Ascending aorta (tissue), 2 donors: ENCODE data around the gene RSPH6A. TPM values are rescaled to one million over a fixed set of nuclear protein-coding genes. Genes with fewer than 3 reads are reported as not detected.

Experiments
- DNase-seq, 2 donors: peaks; one replicate each; pipeline ENCODE4 v3.0.0-alpha.2; 2019; ENCODE audit warnings: low spot score in 2 of 2
- H3K27ac ChIP-seq, 2 donors: fragments of 200-600 bp; sonication (generic); one replicate each; pipeline ENCODE4 v1.5.1; 2016 to 2017; ENCODE audit warnings: mild to moderate bottlenecking in 1 of 2
- H3K27me3 ChIP-seq: fragments of 200-600 bp; sonication (generic); one replicate; pipeline ENCODE4 v1.5.1; 2017
- H3K36me3 ChIP-seq, 2 donors: fragments of 200-600 bp; sonication (generic); one replicate each; pipeline ENCODE4 v1.5.1; 2016
- H3K4me1 ChIP-seq, 2 donors: fragments of 200-600 bp; sonication (generic); one replicate each; pipeline ENCODE4 v1.5.1; 2016 to 2017; ENCODE audit warnings: mild to moderate bottlenecking in 1 of 2
- H3K4me3 ChIP-seq, 2 donors: fragments of 200-600 bp; sonication (generic); one replicate each; pipeline ENCODE4 v1.5.1; 2016 to 2017; ENCODE audit warnings: mild to moderate bottlenecking in 1 of 2
- H3K9me3 ChIP-seq, 2 donors: fragments of 200-600 bp; sonication (generic); one replicate each; pipeline ENCODE4 v1.5.1; 2016
- CTCF ChIP-seq, 3 experiments: fragments of 200-600 bp in 2 of 3; fragments of 450-650 bp in 1 of 3; sonication (generic) in 2 of 3; IDR thresholded peaks; one replicate each; pipeline ENCODE4 v1.5.1; 2016 to 2019; ENCODE audit warnings: antibody characterized with exemption in 3 of 3, mild to moderate bottlenecking in 1 of 3, moderate library complexity in 1 of 3
- intact Hi-C: fragments of 100-400 bp; cut with DNase I; formaldehyde crosslinking; loops from one replicate; pipeline ENCODE4 v1.15.1; 2023
- total RNA-seq: library from RNA; depleted of rRNA; stranded (reverse); fragments of >200 nt; gene quantifications from one replicate; pipeline ENCODE4 v1.1.0, GENCODE V29; 2016

The RSPH6A gene
- total RNA-seq, 1 donor from 2014 or later: not detected

- DNase-seq: no peak
- H3K4me1 ChIP-seq: peaks cover 4 to 15% of the 10 kb centered on the region in 2 donors
- TF ChIP-seq CTCF (IDR thresholded peaks at IDR 0.05): no peak
- peak overlapping the region; percentile 79 to 94 for H3K27ac ChIP-seq
- intact Hi-C loops: loop anchor here (2.0 kb wide), 6 partner anchors 41 to 133 kb away; partner anchors contain the start of genes CCDC61, FBXO46 and MYPOP
- peaks cover 6 to 12% of the 10 kb centered on the region in 2 donors for H3K36me3 ChIP-seq
- no peaks in the 10 kb centered on the region for H3K9me3 ChIP-seq
- peak overlapping the region; percentile 73 to 88 for H3K4me3 ChIP-seq
- H3K27me3 ChIP-seq: peaks cover 9% of the 10 kb centered on the region
Measured at GRCh38 chr19:45862271-45862563, 47.1 kb upstream of the RSPH6A start.

- no peak for TF ChIP-seq CTCF (IDR thresholded peaks at IDR 0.05)
- H3K4me1 ChIP-seq: peaks cover 4 to 15% of the 10 kb centered on the region in 2 donors
- no peak for DNase-seq
- peaks cover 6 to 20% of the 10 kb centered on the region in 2 donors for H3K36me3 ChIP-seq
- H3K27me3 ChIP-seq: peaks cover 9% of the 10 kb centered on the region
- intact Hi-C loops: no loop called here
- H3K27ac ChIP-seq: no peak overlapping the region
- H3K4me3 ChIP-seq: no peak overlapping the region
- H3K9me3 ChIP-seq: no peaks in the 10 kb centered on the region
Measured at GRCh38 chr19:45860359-45861259, 45.5 kb upstream of the RSPH6A start.

GRCh38 chr19:45854167-45854778, 39.2 kb upstream of the RSPH6A start:
- Histone ChIP-seq H3K27me3 (no peaks in the 10 kb centered on the region), H3K4me1 (no peaks in the 10 kb centered on the region), H3K4me3 (no peak overlapping the region), H3K9me3 (no peaks in the 10 kb centered on the region), H3K36me3 (peaks cover 58 to 71% of the 10 kb centered on the region in 2 donors), H3K27ac (no peak overlapping the region)
- no peak for TF ChIP-seq CTCF (IDR thresholded peaks at IDR 0.05)
- DNase-seq: no peak
- intact Hi-C loops: no loop called here

GRCh38 chr19:45852983-45853382, 37.9 kb upstream of the RSPH6A start:
- no peak for TF ChIP-seq CTCF (IDR thresholded peaks at IDR 0.05)
- H3K36me3 ChIP-seq: peaks cover 62 to 79% of the 10 kb centered on the region in 2 donors
- no peak overlapping the region for H3K4me3 ChIP-seq
- no peak overlapping the region for H3K27ac ChIP-seq
- intact Hi-C loops: no loop called here
- H3K27me3 ChIP-seq: no peaks in the 10 kb centered on the region
- H3K4me1 ChIP-seq: no peaks in the 10 kb centered on the region
- no peaks in the 10 kb centered on the region for H3K9me3 ChIP-seq
- DNase-seq: no peak

GRCh38 chr19:45852145-45852750, 37.1 kb upstream of the RSPH6A start:
- Histone ChIP-seq H3K27me3 (no peaks in the 10 kb centered on the region), H3K9me3 (no peaks in the 10 kb centered on the region), H3K4me1 (no peaks in the 10 kb centered on the region), H3K4me3 (no peak overlapping the region), H3K36me3 (peaks cover 70 to 86% of the 10 kb centered on the region in 2 donors), H3K27ac (no peak overlapping the region)
- no peak for TF ChIP-seq CTCF (IDR thresholded peaks at IDR 0.05)
- DNase-seq: no peak
- intact Hi-C loops: no loop called here
